ENCODE results near the gene PCYT2. TPM values are rescaled to one million over a fixed set of nuclear protein-coding genes. Genes with fewer than 3 reads are reported as not detected.

PCYT2 gene
- total and polyA plus RNA-seq, 9 of the 15 experiments (the other 6 are each of a cell fraction or from before 2014, with no cell fraction given), result 0.92 to 134 (median 82.5) TPM

DNA sequence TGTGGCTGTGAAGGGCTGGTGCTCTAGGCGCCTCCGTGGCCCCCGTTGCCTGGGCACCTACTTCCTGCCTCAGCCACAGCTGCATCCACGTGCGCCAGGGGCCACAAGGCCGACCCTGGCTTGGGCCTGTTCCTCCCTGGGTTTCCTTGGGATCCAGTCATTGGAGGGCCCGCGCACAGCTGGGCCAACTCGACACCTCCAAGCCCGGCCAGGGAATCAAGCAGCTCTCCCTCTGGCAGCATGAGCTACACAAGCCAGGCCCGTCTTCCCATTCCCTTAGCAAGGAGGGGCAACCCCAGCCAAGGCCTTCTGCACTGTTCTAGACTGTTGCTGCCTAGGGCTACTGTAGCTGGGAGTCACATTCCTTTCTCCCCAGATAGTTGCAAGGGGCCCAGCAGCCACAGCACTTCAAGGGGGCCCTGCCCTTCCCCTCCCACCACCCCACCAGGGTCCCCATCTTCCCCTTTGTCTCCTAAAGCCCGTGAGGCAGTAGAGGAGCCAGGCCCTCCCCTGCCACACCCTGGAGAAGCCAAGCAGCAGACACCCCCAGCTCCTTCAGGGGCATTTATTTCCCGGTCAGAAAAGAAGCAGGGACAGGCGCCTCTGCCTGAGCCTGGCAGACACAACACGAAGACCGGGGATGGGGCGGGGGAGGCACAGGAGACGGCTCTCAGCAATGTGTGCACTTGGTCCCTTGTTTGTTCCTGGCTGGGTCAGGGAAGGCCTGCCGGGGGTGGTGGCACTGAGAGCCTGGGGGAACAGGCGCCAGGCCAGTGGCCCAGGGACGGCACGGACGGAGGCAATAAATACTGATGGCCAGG, 43.8 kb downstream of the PCYT2 start (continued):
- no peak for TF ChIP-seq PHF20 (IDR thresholded peaks at IDR 0.05; ENCODE audit: partially characterized antibody)
- TF ChIP-seq GATAD2A (IDR thresholded peaks at IDR 0.05), result no peak
- TF ChIP-seq, protein P1, sequence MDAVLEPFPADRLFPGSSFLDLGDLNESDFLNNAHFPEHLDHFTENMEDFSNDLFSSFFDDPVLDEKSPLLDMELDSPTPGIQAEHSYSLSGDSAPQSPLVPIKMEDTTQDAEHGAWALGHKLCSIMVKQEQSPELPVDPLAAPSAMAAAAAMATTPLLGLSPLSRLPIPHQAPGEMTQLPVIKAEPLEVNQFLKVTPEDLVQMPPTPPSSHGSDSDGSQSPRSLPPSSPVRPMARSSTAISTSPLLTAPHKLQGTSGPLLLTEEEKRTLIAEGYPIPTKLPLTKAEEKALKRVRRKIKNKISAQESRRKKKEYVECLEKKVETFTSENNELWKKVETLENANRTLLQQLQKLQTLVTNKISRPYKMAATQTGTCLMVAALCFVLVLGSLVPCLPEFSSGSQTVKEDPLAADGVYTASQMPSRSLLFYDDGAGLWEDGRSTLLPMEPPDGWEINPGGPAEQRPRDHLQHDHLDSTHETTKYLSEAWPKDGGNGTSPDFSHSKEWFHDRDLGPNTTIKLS (IDR thresholded peaks at IDR 0.05; ENCODE audit: borderline replicate concordance, low read depth), result no peak
- TF ChIP-seq, protein P2, sequence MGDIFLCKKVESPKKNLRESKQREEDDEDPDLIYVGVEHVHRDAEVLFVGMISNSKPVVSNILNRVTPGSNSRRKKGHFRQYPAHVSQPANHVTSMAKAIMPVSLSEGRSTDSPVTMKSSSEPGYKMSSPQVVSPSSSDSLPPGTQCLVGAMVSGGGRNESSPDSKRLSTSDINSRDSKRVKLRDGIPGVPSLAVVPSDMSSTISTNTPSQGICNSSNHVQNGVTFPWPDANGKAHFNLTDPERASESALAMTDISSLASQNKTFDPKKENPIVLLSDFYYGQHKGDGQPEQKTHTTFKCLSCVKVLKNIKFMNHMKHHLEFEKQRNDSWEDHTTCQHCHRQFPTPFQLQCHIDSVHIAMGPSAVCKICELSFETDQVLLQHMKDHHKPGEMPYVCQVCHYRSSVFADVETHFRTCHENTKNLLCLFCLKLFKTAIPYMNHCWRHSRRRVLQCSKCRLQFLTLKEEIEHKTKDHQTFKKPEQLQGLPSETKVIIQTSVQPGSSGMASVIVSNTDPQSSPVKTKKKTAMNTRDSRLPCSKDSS (IDR thresholded peaks at IDR 0.05; ENCODE audit: low read depth, partially characterized antibody), result no peak
- TF ChIP-seq SIN3A (IDR thresholded peaks at IDR 0.05; ENCODE audit: borderline replicate concordance in 2 of 2, control insufficient read depth in 1 of 2, low read depth in 2 of 2, low read length in 2 of 2), result 0 out of 4 replicates have a peak, but pooled peaks of 1 of the 2 experiments have one; percentile 2
- TF ChIP-seq, protein P3, sequence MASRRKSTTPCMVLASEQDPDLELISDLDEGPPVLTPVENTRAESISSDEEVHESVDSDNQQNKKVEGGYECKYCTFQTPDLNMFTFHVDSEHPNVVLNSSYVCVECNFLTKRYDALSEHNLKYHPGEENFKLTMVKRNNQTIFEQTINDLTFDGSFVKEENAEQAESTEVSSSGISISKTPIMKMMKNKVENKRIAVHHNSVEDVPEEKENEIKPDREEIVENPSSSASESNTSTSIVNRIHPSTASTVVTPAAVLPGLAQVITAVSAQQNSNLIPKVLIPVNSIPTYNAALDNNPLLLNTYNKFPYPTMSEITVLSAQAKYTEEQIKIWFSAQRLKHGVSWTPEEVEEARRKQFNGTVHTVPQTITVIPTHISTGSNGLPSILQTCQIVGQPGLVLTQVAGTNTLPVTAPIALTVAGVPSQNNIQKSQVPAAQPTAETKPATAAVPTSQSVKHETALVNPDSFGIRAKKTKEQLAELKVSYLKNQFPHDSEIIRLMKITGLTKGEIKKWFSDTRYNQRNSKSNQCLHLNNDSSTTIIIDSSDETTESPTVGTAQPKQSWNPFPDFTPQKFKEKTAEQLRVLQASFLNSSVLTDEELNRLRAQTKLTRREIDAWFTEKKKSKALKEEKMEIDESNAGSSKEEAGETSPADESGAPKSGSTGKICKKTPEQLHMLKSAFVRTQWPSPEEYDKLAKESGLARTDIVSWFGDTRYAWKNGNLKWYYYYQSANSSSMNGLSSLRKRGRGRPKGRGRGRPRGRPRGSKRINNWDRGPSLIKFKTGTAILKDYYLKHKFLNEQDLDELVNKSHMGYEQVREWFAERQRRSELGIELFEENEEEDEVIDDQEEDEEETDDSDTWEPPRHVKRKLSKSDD (conservative IDR thresholded peaks at IDR 0.05; ENCODE audit: low read length), result no peak
- TF ChIP-seq PHF8 (IDR thresholded peaks at IDR 0.05; ENCODE audit: borderline replicate concordance, low read length), result no peak
- 0 out of 2 replicates have a peak, but pooled peaks have one; percentile 5 for TF ChIP-seq ZNF23 (CRISPR knock-in tag; IDR thresholded peaks at IDR 0.05)
- TF ChIP-seq DIDO1 (tag; IDR thresholded peaks at IDR 0.05; ENCODE audit: low read depth), result no peak
- no peak for TF ChIP-seq TBP (optimal IDR thresholded peaks at IDR 0.05; ENCODE audit: low read depth, low read length)
- TF ChIP-seq, protein P4, sequence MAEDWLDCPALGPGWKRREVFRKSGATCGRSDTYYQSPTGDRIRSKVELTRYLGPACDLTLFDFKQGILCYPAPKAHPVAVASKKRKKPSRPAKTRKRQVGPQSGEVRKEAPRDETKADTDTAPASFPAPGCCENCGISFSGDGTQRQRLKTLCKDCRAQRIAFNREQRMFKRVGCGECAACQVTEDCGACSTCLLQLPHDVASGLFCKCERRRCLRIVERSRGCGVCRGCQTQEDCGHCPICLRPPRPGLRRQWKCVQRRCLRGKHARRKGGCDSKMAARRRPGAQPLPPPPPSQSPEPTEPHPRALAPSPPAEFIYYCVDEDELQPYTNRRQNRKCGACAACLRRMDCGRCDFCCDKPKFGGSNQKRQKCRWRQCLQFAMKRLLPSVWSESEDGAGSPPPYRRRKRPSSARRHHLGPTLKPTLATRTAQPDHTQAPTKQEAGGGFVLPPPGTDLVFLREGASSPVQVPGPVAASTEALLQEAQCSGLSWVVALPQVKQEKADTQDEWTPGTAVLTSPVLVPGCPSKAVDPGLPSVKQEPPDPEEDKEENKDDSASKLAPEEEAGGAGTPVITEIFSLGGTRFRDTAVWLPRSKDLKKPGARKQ (CRISPR knock-in tag; IDR thresholded peaks at IDR 0.05), result no peak
- no peak for TF ChIP-seq RB1 (IDR thresholded peaks at IDR 0.05; ENCODE audit: low read depth)
- peak; percentile 87 for TF ChIP-seq CCNT2 (IDR thresholded peaks at IDR 0.05; ENCODE audit: borderline replicate concordance, extremely low read depth, insufficient read length, low read depth, low read length)
- no peak for TF ChIP-seq TAF7 (tag; IDR thresholded peaks at IDR 0.05)
- no peak for TF ChIP-seq PHB2 (IDR thresholded peaks at IDR 0.05; ENCODE audit: low read depth)
- 0 out of 2 replicates have a peak, but pooled peaks have one; percentile 24 for TF ChIP-seq ZBED1 (IDR thresholded peaks at IDR 0.05)
- TF ChIP-seq ZNF445 (CRISPR knock-in tag; IDR thresholded peaks at IDR 0.05; ENCODE audit: low read depth), result peak; percentile 22; the same call in 1 of the 2 replicates
